OCI-LY1 (cell line): ENCODE results near the gene NADK2.

ENCODE experiments used
- CTCF ChIP-seq: fragments of 200-600 bp; sonication (generic), shearing (Covaris generic); IDR thresholded peaks from 2 replicates; pipeline ENCODE4 v1.5.1; 2017; ENCODE audit warnings: mild to moderate bottlenecking, antibody characterized with exemption, low read length, moderate library complexity, mixed read lengths
- EZH2 ChIP-seq: fragments of 200-600 bp; sonication (generic), shearing (Covaris generic); IDR thresholded peaks from 2 replicates; pipeline ENCODE4 v1.8.0; 2017; ENCODE audit warnings: borderline replicate concordance, mixed run types, mild to moderate bottlenecking, antibody characterized with exemption, low read length, moderate library complexity, mixed read lengths

- no peak for TF ChIP-seq CTCF
- no peak for TF ChIP-seq EZH2
Measured at GRCh38 chr5:36246036-36246800, 4.5 kb upstream of the NADK2 start.
